NCI-H82 (cell line): Measurements from ENCODE around the gene C1orf167.

Source experiments
- DNase-seq: peaks from one replicate; lab custom pipeline; 2025; lab: John Stamatoyannopoulos, UW

C1orf167 gene

DNA sequence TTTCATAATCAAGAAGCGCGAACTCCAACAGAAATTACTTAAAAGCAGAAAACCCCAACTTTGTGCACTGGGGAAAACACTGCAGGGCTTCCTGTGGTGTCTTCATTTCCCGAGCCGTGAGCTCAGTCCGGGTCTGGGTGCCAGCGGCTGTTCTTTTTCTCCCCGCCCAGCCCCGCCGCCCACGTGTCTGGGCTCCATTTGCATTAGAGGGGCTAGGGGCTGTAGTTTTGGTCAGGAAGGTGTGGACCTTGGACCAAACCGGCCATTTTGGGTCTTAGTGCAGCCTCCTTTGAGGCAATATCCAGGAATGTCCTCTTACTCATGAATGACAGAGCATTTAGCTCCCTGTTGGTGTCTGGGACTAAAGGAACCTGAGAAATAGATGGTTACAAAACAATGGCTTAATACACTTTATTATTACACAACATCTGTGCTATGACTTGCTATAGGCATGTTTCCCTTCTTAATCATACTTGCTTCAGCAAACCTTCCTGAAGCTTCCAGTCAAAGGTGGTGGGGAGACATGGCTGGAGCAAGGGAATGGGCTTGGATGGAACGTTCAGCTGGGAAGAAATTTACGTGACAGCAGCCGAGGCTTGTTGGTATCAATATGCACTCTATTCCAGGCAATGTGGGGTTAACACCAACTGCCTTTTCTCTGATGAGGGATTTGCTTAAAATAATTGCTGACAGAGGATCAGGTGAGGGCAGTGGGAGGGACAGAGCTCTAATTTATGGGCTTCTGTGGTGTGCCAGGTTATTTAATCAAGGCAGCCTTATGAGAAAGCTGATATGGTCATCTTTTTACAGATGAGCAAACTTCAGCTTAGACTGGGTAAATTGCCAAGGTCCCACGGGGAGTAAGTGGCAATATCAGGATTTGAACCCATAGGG lies 25.0 kb upstream of the C1orf167 start:
- peak; percentile 88 for DNase-seq

DNA sequence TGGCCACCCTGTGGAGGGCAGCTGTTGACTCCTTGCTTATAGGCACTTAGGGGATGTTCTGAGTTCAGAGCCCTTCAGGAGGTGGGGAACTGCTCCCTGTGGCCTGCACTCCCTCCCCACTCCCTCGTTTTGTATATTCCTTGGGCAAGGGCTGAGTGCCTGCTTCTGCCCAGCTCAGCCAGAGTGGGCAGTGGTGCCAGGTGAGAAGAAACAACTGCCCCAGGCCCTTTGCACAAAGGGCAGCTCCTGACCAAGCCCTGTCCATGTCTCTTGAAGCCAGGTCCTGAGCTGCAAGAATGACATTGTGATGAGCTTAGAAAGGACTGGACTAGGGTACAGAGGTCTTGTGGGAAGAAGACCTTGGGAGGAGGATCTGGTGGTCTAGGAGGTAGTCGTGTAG lies 23.9 kb upstream of the C1orf167 start:
- DNase-seq: no peak

DNA sequence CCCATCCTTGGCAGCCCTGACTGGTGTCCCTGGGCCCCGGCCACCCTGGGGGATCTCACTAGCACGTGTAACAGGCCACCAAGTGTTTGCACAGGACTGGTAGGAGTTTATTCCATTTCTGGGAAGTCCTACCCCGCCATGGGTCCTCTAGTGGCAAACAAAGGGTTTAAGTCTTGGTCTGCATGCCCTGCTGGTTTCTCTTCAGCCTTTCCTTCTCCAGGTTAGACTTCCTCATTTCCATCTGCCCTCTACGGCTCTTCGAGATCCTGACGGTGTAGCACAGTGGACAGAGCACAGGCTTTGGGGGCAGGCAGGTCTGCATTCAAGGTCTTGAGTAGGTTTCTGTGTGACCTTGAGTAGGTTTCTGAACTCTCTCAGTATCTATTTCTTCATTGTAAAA lies 23.2 kb upstream of the C1orf167 start:
- no peak for DNase-seq

DNA sequence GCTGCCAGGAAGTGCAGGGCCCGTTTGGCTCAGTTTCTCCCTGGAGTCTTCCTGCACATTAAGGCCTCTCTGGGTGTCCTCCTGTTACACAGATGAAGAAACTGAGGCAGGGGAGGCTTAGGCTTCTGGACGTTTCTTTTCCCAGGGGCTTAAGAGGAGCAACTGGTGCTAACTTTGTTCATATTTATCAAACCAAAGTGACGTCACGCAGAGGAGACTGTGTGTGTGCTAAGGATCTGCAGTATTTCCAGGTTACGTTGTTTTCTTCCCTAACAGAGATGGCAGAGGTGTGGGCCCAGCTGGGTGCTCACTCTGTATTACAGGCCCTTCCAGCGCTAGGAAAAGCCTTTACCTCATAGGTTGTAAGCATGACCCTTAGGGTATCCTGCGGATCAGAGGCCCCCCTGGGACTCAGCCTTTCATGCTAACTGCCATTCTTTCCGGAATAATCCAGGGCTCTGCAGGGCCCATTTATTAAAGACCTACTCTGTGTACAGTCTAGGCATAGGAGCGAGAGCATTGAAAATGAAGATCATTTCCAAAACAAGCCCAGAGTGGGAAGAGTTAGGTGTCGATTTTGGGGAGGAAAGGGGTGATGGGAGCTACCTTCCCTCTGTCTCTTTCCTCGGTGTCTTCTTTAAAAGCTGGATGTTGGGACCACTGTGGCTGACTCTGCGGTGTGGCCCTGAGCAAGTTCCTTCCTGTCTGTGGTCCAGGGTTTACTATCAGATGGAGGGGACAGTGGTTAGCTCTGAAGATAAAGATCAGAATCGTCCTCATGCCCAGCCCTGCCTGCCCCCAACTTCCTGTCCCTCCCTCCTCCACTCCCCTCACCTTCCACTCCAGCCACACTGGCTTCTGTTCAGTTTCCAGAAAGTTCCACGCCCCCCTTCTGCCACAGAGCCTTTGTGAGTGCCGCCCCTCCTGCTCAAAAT lies 21.5 kb upstream of the C1orf167 start:
- DNase-seq: no peak

DNA sequence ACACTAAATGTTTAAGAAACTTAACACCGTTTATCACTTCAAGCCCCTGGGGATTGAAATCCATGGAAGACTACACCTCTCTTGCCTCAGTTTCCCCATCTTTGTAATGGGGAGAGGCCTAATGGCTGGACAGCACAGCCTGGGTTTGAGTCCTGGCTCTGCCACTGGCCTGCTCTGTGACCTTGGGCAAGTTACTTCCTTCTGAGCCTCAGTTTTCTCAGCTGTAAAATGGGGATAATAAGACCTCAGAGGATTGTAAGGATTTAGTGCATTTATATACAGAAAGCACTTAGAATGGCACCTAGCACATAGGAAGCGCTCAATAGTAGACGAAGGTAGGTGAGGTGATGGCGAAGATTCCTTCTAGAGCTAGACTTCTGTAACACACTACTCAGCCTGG lies 20.5 kb upstream of the C1orf167 start:
- no peak for DNase-seq

DNA sequence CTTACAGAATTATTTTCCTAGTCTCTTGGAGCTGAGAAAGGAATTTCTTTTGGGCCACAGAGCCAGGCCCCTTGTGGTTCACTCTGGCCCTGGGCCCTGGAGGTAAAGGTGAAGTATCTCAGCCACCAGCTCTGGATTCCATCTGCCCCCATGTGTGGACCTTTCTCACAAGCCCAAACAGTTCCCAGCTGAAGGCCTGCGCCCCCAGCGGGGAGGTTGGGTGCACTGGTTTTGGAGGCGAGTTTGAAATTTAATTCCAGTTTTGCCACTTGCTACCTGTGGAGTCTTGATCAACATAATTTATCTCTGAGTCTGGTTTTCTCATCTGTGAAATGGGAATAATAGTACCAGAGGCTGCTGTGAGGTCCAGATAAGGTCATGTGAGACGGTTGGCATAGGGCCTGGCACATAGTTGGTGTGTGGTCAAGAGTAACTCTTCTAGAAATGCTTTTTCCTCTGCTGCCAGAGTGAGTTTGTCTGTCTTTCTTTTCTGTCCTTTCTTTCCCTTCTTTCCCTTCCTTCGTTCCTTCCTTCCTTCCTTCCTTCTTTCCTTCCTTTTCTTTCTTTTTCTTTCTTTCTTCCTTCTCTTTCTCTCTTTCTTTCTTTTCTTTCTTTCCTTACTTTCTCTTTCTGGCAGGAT lies 20.0 kb upstream of the C1orf167 start:
- no peak for DNase-seq

DNA sequence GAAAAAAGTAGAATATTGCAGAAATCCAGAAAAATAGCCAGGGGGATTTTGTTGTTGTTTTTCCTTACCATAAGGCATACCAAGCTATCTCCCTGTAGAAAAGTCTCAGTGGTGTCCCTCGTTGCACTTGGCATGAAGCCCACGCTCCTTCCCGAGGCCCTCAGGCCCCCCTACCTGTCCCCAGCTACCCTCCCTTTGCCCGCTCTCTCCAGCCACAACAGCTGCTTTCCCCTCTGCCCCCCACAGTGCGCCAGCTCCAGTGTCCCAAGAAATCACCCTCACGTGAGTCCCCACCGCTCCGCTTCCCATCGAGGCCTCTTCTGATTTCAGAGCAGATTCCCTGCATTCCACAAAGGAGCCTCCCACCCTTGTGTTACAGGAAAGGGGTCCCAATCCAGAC lies 17.7 kb upstream of the C1orf167 start:
- no peak for DNase-seq

DNA sequence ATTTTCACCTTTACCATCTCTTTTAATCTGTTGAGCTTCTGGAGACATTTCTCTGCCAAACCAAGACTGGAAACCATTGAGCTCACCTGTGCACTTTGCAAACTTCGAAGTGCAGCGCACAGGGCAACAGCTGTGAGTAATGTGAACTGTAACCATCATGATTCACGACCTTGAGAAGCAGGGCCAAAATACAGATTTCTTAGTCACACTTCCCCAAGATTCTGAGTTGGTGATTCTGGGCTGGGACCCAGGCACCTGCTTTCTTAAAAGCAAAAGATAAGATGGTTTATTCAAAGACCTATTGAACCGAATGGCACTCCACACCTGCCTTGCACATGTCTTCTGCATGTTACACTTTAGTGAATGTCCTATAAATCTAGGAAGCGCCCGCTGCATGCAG lies 15.9 kb upstream of the C1orf167 start:
- no peak for DNase-seq

DNA sequence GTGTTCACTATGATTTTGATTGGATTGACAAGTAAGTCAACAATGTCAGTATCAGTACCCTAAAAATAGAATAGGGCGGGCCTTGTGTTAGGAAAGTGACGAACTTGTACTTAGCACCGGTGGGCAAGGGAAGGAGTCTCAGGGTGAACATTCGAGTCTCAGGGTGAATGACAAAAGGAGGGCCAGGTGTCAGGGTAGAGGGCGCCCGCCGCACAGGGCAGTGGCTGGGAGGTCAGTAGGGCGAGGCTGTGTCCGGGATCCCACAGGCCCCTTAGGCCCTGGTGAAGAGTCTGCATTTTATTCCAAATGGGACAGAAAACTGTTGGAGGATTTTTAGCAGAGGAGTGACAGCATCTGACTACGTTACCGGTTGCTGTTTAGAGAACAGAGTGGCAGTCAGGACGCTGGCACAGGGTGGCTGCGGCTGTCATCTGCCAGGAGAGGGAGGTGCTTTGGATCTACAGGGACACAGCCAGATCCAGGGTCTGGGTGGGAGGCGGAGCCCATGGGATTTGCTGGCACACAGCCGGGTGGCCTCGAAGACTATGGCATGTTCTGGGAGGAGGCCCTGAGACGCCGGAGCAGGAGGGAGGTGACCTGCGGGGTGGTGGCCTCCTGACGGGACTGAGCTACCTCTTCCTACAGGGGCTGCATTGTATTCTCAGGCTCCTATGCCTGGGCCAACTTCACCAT lies 15.1 kb upstream of the C1orf167 start:
- no peak for DNase-seq

DNA sequence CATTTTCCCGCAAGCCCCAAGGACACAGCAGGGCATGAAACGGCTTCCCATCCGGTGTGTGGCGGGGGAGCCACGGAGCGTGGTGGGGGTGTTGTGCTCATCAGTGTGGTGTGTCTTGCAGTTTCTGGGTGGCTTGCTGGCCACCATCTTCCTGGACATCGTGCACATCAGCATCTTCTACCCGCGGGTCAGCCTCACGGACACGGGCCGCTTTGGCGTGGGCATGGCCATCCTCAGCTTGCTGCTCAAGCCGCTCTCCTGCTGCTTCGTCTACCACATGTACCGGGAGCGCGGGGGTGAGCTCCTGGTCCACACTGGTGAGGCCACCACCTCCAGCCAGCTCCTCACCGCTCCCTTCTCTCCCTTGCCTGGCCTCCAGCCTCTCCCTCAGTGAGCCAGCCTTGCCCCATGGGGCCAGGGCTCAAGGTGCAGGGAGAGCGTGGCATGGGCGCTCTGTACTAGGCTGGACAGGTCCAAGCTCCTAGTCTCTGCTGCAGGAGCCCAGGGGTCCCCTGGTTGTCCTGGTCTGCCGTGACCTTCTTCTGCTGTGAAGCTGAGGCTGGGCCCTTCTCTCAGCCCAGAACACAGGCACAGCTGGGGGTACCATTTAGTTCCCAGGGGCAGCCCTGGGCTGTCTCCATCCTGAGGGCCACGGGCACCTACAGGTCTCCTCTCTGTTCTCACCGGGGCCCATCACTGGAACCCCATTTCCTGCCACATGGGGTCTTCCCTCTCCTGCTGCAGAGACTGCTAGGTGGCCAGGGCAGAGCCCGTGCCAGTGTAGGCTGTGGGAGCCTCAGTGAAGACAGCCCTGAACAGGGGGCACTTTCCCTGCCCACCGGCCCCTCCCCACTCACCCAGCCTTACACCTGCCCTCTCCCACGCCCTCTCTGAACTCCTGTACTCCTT lies 13.4 kb upstream of the C1orf167 start:
- no peak for DNase-seq

DNA sequence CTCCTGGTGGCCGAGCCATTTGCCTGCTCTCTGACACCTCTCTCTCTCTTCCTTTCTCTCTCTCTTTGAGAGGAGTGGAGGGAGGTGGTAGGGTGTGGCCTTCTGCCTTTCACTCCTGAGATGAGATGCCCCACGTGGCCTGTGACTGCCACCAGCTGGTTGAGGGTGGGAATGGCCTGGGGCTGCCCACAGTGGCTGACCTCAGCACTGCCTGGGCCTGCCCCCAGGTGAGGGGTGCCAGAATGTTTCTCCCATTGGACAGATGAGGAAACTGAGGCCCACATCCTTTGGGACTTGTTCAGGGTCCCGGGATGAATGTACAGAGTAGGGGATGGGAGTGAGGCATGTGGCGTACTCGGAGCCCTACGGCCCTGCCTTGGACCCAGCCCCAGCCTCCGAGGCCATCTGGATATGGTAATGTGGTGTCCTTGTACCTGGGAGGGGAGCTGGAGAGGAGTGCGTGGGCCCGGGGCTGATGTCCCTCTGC lies 12.7 kb upstream of the C1orf167 start:
- DNase-seq: peak; percentile 69

DNA sequence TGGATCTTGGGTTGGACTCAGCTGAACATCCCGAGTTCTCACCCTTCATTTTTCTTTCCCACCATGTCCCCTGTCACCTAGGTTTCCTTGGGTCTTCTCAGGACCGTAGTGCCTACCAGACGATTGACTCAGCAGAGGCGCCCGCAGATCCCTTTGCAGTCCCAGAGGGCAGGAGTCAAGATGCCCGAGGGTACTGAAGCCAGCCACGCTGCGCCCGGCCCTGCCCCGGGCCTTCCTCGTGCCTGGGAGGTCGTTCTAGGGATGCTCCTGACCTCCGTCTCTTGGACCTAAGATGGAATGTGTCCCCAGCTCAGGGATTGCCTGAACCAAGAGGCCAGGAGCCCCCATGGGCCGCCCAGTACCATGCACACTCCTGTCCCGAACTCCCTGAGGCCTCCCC lies 12.0 kb upstream of the C1orf167 start:
- no peak for DNase-seq

DNA sequence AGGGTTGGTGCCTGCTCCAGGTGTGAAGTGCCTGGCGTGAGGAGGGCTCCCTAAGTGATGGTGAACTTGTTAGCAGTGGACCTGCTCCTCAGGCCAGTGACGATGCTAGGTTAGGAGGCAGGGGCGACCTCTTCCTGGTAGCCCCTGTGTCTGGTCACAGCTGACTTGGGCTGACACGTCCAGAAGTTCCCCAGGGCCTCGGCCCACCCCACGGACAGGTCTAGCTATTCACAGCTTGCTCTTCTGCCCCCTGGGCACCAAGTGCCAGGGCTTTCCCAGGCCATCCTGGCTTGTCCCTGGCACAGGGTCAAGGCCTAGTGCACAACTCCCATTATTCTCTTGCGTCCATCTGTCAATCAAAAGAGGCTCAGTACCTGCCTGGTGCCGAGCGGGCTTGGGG lies 10.9 kb upstream of the C1orf167 start:
- no peak for DNase-seq

DNA sequence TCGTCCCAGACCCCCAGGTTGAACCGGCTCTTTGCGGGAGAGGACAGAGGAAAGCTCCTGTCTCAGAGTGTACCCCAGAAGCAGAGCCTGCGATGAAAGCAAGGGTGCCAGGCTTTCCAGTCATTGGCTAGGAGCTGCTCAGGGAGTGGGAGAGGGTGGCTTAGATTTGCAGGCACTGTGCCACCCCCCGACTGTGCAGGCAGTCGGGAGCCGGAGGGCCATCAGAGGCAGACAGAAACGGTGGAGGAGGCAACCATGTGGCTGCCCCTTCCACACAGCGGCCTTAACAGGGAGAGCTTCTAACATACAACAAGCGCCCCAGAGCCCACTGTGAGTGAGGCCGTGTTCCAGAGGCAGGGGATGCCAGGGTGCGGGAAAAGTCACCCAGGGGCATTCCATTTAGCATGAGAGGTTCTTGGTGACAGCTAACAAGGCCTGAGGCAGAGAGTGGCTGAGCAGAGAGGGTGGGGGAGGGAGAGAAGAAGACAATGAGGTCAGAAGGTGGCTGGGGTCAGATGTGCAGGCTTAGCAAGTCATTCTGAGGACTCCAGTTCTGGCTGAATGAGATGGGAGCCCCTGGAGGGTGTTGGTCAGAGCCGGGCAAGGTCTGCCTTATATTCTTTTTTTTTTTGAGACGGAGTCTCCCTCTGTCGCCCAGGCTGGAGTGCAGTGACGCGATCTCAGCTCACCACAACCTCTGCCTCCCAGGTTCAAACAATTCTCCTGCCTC lies 9.5 kb upstream of the C1orf167 start:
- no peak for DNase-seq

DNA sequence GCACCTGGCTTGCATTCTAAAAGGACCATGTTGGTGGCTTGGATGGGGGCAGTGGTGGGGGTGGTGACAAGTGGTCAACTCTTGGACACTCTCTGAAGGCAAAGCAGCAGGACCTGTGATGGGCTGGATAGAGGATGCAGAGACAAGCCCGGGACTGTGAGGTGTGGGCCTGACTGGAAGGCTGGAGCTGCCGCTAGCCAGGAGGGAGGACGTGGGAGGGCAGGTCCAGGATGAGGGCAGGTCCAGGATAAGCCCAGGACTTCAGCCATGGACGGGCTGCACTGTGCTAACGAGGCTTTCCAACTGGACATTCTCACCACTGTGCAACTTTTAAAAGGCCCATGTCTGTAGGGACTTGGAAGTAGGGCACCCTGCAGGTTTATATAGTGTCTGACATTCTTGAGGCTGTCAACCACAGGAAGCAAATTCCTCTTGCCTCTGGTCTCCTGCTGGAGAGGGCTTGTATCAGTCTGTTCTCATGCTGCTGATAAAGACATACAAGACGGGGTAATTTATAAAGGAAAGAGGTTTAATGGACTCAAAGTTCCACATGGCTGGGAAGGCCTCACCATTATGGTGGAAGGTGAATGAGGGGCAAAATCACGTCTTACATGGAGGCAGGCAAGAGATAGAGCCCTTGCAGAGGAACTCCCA lies 8.3 kb upstream of the C1orf167 start:
- DNase-seq: no peak

DNA sequence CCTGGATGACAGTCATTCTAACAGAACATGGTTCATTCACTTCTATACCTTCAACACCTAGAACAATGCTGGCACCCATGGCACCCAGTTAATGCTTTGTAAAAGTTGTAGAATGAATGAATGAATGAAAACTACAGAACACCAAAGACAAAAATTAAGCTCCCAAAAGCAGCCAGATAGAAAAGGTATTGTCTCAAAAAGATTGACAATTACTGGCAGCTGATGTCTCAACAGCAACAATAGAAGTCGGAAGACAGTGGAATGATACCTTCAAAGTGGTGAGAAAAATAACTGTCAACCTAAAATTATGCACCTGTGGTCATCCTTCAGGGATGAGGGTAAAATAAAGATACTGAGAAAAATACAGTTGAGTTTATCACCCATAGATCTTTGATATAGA lies 4.9 kb upstream of the C1orf167 start:
- DNase-seq: no peak

DNA sequence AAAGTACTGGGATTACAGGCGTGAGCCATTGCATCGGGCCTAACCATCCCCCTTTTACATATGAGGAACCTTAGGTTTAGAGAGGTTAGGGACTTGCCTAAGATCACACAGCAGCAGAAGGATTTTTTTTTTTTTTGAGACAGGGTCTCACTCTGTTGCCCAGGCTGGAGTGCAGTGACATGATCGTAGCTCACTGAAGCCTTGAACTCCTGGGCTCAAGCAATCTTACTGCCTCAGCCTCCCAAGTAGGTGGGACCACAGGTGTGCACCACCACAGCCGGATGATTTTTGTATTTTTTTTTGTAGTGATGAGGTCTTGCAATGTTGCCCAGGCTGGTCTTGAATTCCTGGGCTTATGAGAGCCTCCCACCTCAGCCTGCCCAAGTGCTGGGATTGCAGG lies 2.2 kb upstream of the C1orf167 start:
- DNase-seq: no peak

DNA sequence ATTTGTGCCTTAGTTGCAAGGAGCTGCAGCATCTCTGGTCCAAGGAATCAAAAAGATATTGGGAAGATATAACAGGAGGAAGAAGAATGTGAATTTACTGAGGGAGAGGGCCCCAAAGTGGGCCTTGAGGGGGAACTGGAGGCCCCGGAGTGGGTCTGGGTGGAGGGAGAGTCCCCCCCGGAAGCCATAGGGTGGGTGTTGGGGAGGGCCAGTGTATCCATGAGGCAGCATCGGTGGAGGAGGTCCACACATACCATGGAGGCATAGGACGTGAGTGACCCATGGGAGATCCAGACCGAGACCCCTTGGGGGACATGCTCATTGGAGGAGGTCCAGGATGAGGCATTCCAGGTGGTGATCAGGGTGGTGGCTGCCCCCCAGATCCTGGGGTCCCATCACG lies 708 bp upstream of the C1orf167 start:
- DNase-seq: no peak

DNA sequence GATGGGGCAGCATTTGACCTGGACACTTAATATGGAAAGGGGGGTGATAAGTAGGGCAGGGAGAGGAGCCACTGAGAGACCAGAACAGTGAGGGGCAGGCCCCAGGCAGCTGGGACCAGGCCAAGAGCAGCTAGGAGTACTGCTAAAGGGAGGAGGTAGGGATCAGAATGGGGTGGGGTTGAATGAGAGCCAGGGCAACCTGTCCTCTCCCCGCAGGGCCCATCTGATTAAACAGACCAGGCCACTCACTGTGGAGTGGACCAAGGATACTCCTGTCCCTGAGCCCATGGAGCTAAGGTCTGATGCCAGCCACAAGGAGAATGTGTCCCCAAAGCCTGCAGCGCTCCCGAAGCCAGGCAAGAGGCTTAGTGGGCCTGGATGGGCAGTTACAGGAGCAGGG lies 2.1 kb downstream of the C1orf167 start:
- DNase-seq: no peak

DNA sequence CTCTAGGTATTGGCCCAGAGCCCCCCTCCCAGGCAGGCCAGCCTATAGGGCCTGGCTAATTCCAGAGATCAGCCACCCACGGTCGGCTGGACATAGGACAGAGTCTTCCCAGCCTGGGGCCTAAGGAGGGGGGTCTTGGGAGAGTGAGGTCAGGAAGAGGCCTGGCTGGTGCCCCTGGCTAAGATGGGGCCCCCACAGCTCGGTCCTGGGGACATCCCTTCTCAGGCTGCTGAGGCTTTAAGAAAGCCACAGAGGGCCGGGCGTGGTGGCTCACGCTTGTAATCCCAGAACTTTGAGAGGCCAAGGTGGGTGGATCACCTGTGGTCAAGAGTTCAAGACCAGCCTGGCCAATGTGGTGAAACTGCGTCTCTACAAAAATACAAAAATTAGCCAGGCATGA lies 2.5 kb downstream of the C1orf167 start:
- no peak for DNase-seq
